T-helper 2 cell (primary cell): Measurements from ENCODE around the gene C1QTNF6.
A peak's percentile ranks its signal among the peaks of the same experiment; 100 is the strongest.

Experiments
- DNase-seq, 5 experiments: peaks; one replicate each; pipeline versions ENCODE4 v3.0.0 to v3.0.0-alpha.2; 2012 to 2022

The C1QTNF6 gene

DNA sequence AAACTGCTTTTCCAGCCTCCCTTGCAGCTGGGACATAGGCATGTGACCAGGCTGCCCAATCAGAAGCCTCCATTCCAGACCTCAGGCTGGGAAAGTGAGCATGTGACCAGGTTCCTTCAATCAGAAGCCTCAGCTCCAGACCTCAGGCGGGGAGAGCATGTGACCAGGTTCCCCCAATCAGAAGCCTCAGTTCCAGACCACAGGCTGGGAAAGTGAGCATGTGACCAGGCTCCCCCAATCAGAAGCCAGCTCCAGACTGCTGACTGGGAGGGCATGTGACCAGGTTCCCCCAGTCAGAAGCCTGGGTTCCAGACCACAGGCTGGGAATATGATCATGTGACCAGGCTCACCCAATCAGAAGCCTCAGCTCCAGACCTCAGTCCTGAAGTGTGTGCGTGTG is 26.6 kb downstream of the C1QTNF6 start:
- peak in 1 of 5 experiments; percentile 83 for DNase-seq

DNA sequence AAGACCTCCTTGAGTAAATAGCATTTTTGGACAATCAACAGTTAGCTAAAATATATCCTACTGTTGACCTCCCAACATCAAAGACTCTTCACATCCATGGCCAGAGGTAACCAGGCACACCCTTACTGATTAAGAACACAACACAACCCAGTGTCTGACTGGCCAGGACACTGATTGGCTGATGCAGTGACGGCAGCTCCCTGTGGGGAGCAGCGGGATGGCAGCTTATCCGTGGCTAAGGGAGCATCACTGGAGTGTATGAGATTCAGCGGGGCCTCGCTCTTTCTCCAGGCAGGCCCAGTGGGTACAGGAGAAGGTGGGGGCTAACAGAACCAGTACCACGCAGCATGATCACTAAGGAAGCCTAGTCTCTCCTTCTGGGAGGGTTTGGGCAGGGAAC is 28.0 kb downstream of the C1QTNF6 start:
- DNase-seq: no peak

GRCh38 chr22:37158963-37159290 is 29.1 kb downstream of the C1QTNF6 start:
- no peak for DNase-seq

GRCh38 chr22:37157516-37158285 is 30.3 kb downstream of the C1QTNF6 start:
- DNase-seq: no peak

GRCh38 chr22:37156686-37157435 is 31.2 kb downstream of the C1QTNF6 start:
- DNase-seq: no peak

DNA sequence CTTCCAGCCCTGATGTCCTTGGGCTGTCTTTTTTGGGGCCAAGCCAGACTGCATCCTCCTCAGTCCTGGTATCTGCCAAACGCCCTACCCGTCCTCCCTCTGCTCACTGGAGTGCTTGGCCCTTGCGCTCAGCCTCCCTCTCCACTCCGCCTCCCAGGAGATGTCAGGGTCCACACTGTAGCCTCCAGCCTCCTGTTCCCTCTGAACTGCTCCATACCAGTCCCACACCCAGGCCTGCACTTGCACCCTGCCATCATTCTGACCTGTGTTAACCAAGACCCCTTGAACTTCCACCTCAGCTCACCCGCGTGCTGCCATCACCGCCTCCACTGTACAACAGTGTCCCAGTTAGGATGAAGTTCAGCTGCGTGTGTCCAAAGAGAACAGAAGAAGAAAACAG is 32.1 kb downstream of the C1QTNF6 start:
- no peak for DNase-seq

GRCh38 chr22:37154925-37155712 is 32.9 kb downstream of the C1QTNF6 start:
- DNase-seq: no peak

GRCh38 chr22:37153901-37154300 is 34.1 kb downstream of the C1QTNF6 start:
- no peak for DNase-seq

DNA sequence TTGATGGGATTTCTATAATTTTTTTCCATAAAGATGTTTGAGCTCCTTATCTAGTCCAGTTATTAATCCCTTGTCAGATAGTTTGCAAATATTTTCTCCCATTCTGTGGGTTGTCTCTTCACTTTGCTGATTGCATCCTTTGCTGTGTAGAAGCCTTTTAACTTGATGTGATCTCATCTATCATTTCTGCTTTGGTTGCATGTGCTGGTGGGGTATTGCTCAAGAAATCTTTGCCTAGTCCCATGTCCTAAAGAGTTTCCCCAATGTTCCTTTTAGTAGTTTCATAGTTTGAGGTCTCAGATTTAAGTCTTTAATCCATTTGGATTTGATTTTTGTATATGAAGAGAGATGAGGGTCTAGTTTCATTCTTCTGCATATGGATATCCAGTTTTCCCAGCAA is 36.6 kb downstream of the C1QTNF6 start:
- DNase-seq: no peak

DNA sequence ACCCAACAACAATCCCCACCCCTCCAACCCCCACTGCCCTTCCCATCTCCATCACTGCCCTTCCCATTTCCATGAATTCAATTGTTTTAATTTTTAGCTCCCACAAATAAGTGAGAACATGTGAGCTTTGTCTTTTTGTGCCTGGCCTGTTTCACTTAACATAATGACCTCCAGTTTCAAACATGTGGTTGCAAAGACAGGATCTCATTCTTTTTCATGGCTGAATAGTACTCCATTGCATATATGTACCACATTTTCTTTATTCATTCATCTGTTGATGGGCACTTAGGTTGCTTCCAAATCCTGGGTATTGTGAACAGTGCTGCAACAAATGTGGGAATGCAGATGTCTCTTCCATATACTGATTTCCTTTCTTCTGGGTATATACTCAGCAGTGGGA is 37.3 kb downstream of the C1QTNF6 start:
- DNase-seq: no peak

- DNase-seq: no peak
Measured at GRCh38 chr22:37148742-37149665, 39.0 kb downstream of the C1QTNF6 start.

- peak in 3 of 5 experiments; percentile 16 to 63 (median 31) for DNase-seq
Measured at GRCh38 chr22:37148031-37148651, 39.9 kb downstream of the C1QTNF6 start.

DNA sequence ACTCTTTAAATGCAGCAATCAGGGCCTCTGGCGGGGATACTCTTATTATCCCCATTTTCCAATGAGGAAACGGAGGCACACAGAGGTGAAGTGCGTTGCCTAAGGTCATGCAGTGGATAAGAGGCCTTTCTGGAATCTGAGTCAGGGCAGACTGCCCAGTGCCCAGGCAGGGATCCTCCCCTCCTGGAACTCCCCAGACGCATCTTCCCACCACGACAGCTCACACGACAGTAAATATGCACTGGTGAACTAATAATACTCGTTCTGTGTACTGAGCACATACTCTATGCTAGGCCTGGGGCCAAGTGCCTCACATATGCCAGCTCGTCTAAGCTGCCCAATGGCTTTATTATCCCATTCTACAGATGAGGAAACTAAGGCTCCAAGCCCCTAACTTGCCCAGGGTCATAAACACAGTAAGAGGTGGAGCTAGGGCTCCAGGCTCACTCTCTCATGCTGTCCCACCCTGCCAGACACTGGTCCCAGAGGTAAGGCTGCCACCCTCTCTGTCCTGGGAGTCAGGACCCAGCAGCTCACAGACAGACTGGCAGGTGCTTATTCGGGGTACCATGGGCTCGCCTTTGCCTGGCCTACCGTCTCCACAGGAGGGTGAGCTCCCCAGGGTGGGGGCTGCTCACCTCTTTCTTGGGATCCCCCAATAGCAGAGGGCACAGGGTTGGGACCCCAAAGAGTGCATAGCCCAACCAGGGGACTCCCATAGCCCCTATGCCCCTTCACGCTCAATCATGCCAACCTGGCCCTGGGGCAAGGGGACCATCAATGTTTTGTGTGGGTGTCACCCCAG is 40.7 kb downstream of the C1QTNF6 start:
- no peak for DNase-seq

DNA sequence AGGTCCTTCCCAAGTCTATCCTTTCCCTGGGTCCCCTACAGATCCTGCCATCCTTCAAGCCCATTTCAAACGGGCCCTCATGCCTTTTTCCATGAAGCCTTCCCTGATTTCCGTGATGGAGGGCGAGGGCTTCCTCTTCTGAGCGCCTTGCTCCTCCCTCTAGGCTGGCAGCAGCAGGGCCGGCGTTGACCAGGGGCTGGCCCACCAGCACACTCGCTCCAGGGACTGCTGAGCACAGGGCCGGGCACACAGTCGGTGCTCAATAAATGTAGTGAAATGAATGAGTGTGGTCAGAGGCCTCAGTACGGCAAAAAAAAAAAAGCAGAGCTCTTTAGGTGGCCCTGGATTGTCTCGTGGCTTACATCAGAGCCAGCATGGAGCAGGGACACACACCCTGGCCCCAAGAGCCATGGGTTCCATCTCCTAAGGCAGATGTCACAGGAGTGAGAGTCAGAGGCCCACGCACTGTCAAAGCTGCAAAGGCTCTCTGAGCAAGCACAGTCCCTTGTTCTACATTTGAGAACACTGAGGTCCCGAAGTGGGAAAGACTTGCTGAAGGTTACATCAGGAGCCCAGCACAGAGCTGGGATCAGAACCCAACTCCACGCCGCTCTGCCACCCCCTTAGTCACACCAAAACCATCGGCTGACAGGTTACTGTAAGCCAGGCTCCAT is 41.4 kb downstream of the C1QTNF6 start:
- no peak for DNase-seq

DNA sequence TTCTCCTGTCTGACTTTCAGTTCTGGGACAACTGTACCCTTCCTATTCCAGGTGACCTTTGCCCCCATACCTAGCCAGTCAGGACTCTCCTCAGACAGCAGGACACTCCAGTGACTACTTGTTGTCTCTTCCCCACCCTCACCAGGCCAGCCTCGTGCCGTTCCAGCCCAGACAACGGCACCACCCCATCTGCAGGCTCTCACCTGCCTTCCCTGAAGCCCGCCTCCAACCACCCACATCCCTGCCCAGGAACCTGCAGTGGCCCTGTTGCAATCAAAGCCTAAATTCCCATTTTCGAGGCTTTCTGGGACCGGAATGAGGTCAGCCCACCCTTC is 42.0 kb downstream of the C1QTNF6 start:
- DNase-seq: no peak

DNA sequence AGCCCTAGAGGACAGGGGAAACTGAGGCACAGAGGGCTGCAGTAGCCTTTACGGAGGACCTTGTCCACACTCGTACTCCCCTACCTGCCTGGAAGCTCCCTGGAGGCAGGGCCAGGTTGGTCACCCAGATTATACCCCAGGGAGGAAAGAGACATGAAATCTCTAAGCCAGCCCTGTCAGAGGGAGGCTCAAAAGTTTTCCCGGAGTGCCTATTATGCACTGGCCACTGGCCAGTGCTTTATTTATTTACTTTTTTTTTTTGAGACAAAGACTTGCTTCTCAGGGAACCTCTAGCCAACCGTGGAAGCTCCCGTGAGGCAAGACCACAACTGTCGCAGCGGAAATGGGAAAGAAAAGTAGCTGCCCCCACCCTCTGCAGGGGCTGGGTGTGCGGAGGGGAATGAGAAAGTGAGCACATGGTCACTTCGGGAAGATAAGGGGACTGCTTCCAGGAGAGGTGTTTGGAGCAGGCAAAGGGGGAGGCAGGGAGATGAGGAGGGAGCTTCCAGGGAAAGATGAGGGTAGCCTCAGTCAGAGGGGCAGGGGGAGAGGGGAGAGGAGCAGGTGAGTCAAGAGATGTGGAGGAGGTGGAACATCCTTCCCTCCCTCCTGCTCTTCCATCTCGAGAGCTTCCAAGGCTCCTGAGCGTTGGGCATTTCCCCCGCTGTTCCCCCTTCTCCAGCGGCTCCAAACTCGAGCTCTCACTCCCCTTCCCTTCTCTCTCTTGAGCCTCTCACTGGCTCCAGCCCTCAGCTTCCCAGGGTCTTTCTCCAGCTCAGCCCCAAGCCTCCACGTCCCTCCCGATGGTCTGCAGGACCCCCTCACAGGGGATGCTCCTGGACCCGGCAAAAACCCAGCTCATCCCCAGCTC is 42.6 kb downstream of the C1QTNF6 start:
- DNase-seq: no peak

- no peak for DNase-seq
Measured at GRCh38 chr22:37144180-37144554, 43.9 kb downstream of the C1QTNF6 start.

GRCh38 chr22:37141971-37142370 is 46.1 kb downstream of the C1QTNF6 start:
- no peak for DNase-seq

- no peak for DNase-seq
Measured at GRCh38 chr22:37141476-37141875, 46.6 kb downstream of the C1QTNF6 start.
